Measurements from ENCODE around the gene RXFP4. TPM values are rescaled to one million over a fixed set of nuclear protein-coding genes. Genes with fewer than 3 reads are reported as not detected.
A peak's percentile ranks its signal among the peaks of the same experiment; 100 is the strongest.

RXFP4 gene
- polyA plus RNA-seq, 2 of the 4 experiments (the other 2 are of a cell fraction) = 0.06 to 0.12 TPM

DNA sequence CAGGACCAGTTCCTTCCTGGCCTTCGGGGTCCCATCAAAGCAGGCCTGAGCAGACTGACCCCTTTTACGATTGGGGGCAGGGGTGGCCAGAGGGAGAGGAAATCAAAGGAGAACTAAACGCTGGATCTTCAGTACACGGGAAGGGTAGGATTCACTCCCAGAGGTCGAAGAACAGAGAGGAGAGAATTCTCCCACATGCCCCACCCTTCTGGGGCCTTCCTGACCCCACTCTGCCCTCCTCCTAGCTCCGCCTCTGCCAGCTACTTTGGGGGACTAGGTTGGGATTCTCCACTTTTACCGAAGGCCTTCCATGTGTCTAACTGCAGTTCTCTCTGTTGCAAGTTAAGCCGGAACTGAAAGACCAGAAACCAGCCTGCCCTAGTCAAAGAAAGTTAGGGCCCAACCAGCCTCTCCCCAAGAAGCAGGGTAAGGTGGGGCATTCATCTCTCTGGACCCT, 37.6 kb downstream of the RXFP4 start:
- ATAC-seq (peak; percentile 19 to 50; a peak in 4 of 6 replicates), FAIRE-seq (no peak), DNase-seq (ENCODE audit: low read depth in 1 of 2, low spot score in 1 of 2) (no peak)
- H3K4me2 ChIP-seq = peak overlapping the region; percentile 93
- peaks cover 81% of the 10 kb centered on the region for H3K4me1 ChIP-seq
- no peak for TF ChIP-seq PHF8 (IDR thresholded peaks at IDR 0.05; ENCODE audit: borderline replicate concordance, low read depth)
- 0 out of 3 replicates have a peak, but pooled peaks have one; percentile 2 for TF ChIP-seq SMC3 (IDR thresholded peaks at IDR 0.05)
- WGBS (ENCODE audit: missing lambda C conversion rate) = 4% methylated on average over 8 of the region's 8 CpGs
- peak overlapping the region; percentile 90 for H3K4me3 ChIP-seq
- no peaks in the 10 kb centered on the region for H3K9me3 ChIP-seq
- peak overlapping the region; percentile 98 to 99 for H3K27ac ChIP-seq
- CTCF ChIA-PET = interaction anchor here (0.8 to 24.7 kb wide), 12 partner anchors 9 to 325 kb away, joined by 3 to 423 read pairs (median 6); partner anchors contain the start of gene RXFP4
- POLR2A ChIA-PET = interaction anchor here (1.0 to 1.3 kb wide), 4 partner anchors 17 to 45 kb away, joined by 4 to 9 read pairs (median 5); partner anchors contain the start of gene KHDC4

- POLR2A ChIA-PET = no interaction called here
Measured at GRCh38 chr1:155979597-155980343, 38.3 kb downstream of the RXFP4 start.

DNA sequence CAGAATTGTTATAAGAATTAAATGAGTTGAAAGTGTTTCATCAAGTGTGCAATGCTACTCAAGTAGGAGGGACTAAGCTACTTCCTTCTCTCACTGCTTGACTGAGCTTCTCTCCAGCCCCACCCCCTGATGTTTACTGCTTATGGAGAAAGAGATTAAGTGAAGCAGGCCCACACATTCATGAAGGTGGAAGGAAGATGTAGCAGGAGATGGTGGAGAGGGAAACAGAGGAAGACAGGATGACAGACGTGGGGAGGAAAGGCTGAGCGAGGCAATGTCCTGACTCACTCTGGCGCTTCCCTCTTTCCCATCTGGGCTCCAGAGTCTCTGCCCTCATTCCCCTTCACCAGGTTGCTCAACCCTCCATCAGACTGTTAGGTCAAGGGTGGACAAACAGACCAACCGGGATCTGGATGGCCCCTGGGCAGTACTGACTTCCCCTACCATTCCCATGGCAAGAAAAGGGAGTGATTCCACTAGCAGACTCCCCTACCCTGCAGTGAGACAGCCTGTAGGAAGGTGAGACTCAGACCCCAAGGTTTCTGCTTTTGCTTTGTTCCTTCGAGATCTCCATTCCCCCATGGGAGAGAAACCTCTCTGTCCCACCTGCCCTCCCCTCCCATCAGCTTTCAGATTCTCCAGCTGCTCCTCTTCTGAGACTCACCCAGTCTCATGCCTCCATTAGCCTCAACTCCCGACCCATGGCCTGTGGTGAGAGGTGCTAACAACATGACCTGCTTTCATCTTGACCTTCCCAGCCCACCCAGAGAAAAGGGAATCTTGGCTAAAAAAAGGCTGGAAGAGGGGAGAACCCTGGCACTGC, 40.0 kb downstream of the RXFP4 start:
- no peak for FAIRE-seq
- peak overlapping the region; percentile 90; the same call in 2 of the 3 replicates for H3K4me3 ChIP-seq
- CTCF ChIA-PET = interaction anchor here (1.1 to 24.7 kb wide), 5 partner anchors 8 to 40 kb away, joined by 3 to 423 read pairs (median 25); partner anchors contain the start of gene RXFP4
- POLR2A ChIA-PET = interaction anchor here (0.8 kb wide), 1 partner anchor 13 kb away, joined by 3 read pairs; no protein-coding TSS in a partner anchor
- peak overlapping the region; percentile 98 to 99 for H3K27ac ChIP-seq
- no peaks in the 10 kb centered on the region for H3K9me3 ChIP-seq
- TF ChIP-seq EHF (CRISPR knock-in tag; IDR thresholded peaks at IDR 0.05) (no peak), FOSL2 (IDR thresholded peaks at IDR 0.05) (no peak), FOSL2 (CRISPR knock-in tag; IDR thresholded peaks at IDR 0.05) (no peak), HOXA7 (CRISPR knock-in tag; IDR thresholded peaks at IDR 0.05) (no peak), CHD2 (IDR thresholded peaks at IDR 0.05; ENCODE audit: low read length, partially characterized antibody) (no peak), NPAS2 (CRISPR knock-in tag; IDR thresholded peaks at IDR 0.05; ENCODE audit: borderline replicate concordance) (no peak), SMC3 (IDR thresholded peaks at IDR 0.05) (no peak), BHLHE40 (IDR thresholded peaks at IDR 0.05; ENCODE audit: low read depth, low read length) (no peak), CBX2 (IDR thresholded peaks at IDR 0.05; ENCODE audit: borderline replicate concordance, low read depth) (no peak), CBX8 (IDR thresholded peaks at IDR 0.05) (no peak)
- TF ChIP-seq, protein P1, sequence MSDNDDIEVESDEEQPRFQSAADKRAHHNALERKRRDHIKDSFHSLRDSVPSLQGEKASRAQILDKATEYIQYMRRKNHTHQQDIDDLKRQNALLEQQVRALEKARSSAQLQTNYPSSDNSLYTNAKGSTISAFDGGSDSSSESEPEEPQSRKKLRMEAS (IDR thresholded peaks at IDR 0.05) = no peak
- WGBS (ENCODE audit: missing lambda C conversion rate) = 69% methylated on average over 6 of the region's 6 CpGs
- ATAC-seq = no peak
- H3K4me1 ChIP-seq = peaks cover 63% of the 10 kb centered on the region
- no peak for DNase-seq (ENCODE audit: low read depth in 1 of 2, low spot score in 1 of 2)
- peak overlapping the region; percentile 93 for H3K4me2 ChIP-seq

More at GRCh38 chr1:155979597-155980343, 38.3 kb downstream of the RXFP4 start:
- WGBS (ENCODE audit: missing lambda C conversion rate) = 29% methylated on average over 4 of the region's 4 CpGs
- Histone ChIP-seq H3K4me1 (peaks cover 81% of the 10 kb centered on the region), H3K27ac (peak overlapping the region; percentile 98 to 99), H3K4me3 (peak overlapping the region; percentile 90), H3K9me3 (no peaks in the 10 kb centered on the region), H3K4me2 (peak overlapping the region; percentile 93)
- no peak for TF ChIP-seq POLR2AphosphoS2 (conservative IDR thresholded peaks at IDR 0.05; ENCODE audit: low read length)
- no peak for TF ChIP-seq CEBPB (IDR thresholded peaks at IDR 0.05)
- TF ChIP-seq ESRRA (IDR thresholded peaks at IDR 0.05; ENCODE audit: borderline replicate concordance, low read length) = no peak
- TF ChIP-seq BHLHE40 (IDR thresholded peaks at IDR 0.05; ENCODE audit: low read depth, low read length) = no peak
- no peak for TF ChIP-seq SMC3 (IDR thresholded peaks at IDR 0.05)
- TF ChIP-seq KDM5A (IDR thresholded peaks at IDR 0.05) = no peak
- no peak for TF ChIP-seq JUNB (IDR thresholded peaks at IDR 0.05)
- TF ChIP-seq FOXS1 (CRISPR knock-in tag; IDR thresholded peaks at IDR 0.05) = no peak
- TF ChIP-seq, protein P2, sequence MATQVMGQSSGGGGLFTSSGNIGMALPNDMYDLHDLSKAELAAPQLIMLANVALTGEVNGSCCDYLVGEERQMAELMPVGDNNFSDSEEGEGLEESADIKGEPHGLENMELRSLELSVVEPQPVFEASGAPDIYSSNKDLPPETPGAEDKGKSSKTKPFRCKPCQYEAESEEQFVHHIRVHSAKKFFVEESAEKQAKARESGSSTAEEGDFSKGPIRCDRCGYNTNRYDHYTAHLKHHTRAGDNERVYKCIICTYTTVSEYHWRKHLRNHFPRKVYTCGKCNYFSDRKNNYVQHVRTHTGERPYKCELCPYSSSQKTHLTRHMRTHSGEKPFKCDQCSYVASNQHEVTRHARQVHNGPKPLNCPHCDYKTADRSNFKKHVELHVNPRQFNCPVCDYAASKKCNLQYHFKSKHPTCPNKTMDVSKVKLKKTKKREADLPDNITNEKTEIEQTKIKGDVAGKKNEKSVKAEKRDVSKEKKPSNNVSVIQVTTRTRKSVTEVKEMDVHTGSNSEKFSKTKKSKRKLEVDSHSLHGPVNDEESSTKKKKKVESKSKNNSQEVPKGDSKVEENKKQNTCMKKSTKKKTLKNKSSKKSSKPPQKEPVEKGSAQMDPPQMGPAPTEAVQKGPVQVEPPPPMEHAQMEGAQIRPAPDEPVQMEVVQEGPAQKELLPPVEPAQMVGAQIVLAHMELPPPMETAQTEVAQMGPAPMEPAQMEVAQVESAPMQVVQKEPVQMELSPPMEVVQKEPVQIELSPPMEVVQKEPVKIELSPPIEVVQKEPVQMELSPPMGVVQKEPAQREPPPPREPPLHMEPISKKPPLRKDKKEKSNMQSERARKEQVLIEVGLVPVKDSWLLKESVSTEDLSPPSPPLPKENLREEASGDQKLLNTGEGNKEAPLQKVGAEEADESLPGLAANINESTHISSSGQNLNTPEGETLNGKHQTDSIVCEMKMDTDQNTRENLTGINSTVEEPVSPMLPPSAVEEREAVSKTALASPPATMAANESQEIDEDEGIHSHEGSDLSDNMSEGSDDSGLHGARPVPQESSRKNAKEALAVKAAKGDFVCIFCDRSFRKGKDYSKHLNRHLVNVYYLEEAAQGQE (IDR thresholded peaks at IDR 0.05) = no peak
- TF ChIP-seq KDM1A (IDR thresholded peaks at IDR 0.05; ENCODE audit: low read depth) = no peak
- no peak for TF ChIP-seq HOXB5 (CRISPR knock-in tag; IDR thresholded peaks at IDR 0.05)
- FAIRE-seq = no peak
- CTCF ChIA-PET = interaction anchor here (1.1 to 24.7 kb wide), 7 partner anchors 10 to 80 kb away, joined by 3 to 423 read pairs (median 28); partner anchors contain the start of gene RXFP4
- no peak for DNase-seq (ENCODE audit: low read depth in 1 of 2, low spot score in 1 of 2)
- ATAC-seq = peak in 1 of 2 experiments; percentile 1; a peak in 3 of 6 replicates
